OCI-LY1 (cell line): ENCODE measurements around the gene NEUROG2.
A peak's percentile ranks its signal among the peaks of the same experiment; 100 is the strongest.

Source experiments
- CTCF ChIP-seq: fragments of 200-600 bp; sonication (generic), shearing (Covaris generic); IDR thresholded peaks from 2 replicates; pipeline ENCODE4 v1.5.1; 2017; ENCODE audit warnings: mild to moderate bottlenecking, antibody characterized with exemption, low read length, moderate library complexity, mixed read lengths
- EZH2 ChIP-seq: fragments of 200-600 bp; sonication (generic), shearing (Covaris generic); IDR thresholded peaks from 2 replicates; pipeline ENCODE4 v1.8.0; 2017; ENCODE audit warnings: borderline replicate concordance, mixed run types, mild to moderate bottlenecking, antibody characterized with exemption, low read length, moderate library complexity, mixed read lengths

GRCh38 chr4:112523764-112524505 lies 8.0 kb upstream of the NEUROG2 start:
- TF ChIP-seq CTCF, result peak; percentile 98
- TF ChIP-seq EZH2, result no peak
